GM21528 (cell line): Measurements from ENCODE around the gene PFKFB2.

ENCODE experiments used
- ATAC-seq: cut with Tn5 transposase; IDR thresholded peaks from one replicate; pipeline ENCODE4 v1.9.1; 2021; ENCODE audit warnings: mild to moderate bottlenecking, moderate library complexity; ENCODE audit not compliant: unreplicated experiment, low FRiP score

PFKFB2 gene

GRCh38 chr1:207060596-207060995 is 7.5 kb downstream of the PFKFB2 start:
- no peak for ATAC-seq

- ATAC-seq, result no peak
Observed at GRCh38 chr1:207062058-207062457, 9.0 kb downstream of the PFKFB2 start.

GRCh38 chr1:207063014-207063413 is 9.9 kb downstream of the PFKFB2 start:
- ATAC-seq, result no peak

GRCh38 chr1:207064561-207064960 is 11.5 kb downstream of the PFKFB2 start:
- ATAC-seq, result no peak

GRCh38 chr1:207067185-207067584 is 14.1 kb downstream of the PFKFB2 start:
- no peak for ATAC-seq

- no peak for ATAC-seq
Observed at GRCh38 chr1:207067665-207068064, 14.6 kb downstream of the PFKFB2 start.

GRCh38 chr1:207069061-207069460 is 16.0 kb downstream of the PFKFB2 start:
- no peak for ATAC-seq

- ATAC-seq, result no peak
Observed at GRCh38 chr1:207069858-207070506, 16.9 kb downstream of the PFKFB2 start.

GRCh38 chr1:207070811-207071210 is 17.7 kb downstream of the PFKFB2 start:
- no peak for ATAC-seq

GRCh38 chr1:207071426-207071825 is 18.4 kb downstream of the PFKFB2 start:
- ATAC-seq, result no peak

- no peak for ATAC-seq
Observed at GRCh38 chr1:207072233-207072632, 19.2 kb downstream of the PFKFB2 start.

GRCh38 chr1:207073906-207074820 is 21.1 kb downstream of the PFKFB2 start:
- no peak for ATAC-seq

GRCh38 chr1:207076181-207076955 is 23.3 kb downstream of the PFKFB2 start:
- ATAC-seq, result no peak

GRCh38 chr1:207077012-207077411 is 23.9 kb downstream of the PFKFB2 start:
- ATAC-seq, result no peak

- ATAC-seq, result no peak
Observed at GRCh38 chr1:207077470-207078377, 24.6 kb downstream of the PFKFB2 start.

GRCh38 chr1:207078578-207079132 is 25.6 kb downstream of the PFKFB2 start:
- ATAC-seq, result no peak

GRCh38 chr1:207079706-207080241 is 26.7 kb downstream of the PFKFB2 start:
- no peak for ATAC-seq

- ATAC-seq, result no peak
Observed at GRCh38 chr1:207081088-207081487, 28.0 kb downstream of the PFKFB2 start.

GRCh38 chr1:207081806-207082205 is 28.7 kb downstream of the PFKFB2 start:
- ATAC-seq, result no peak
